GM23338 (cell line): Measurements from ENCODE around the gene SLC6A7. TPM values are rescaled to one million over a fixed set of nuclear protein-coding genes. Genes with fewer than 3 reads are reported as not detected.

ENCODE experiments used
- ATAC-seq: fragments of 200-7000 bp; cut with Tn5 transposase; 3 replicates; pipeline ENCODE4 v1.9.1; 2020
- DNase-seq: peaks from one replicate; pipeline ENCODE4 v3.0.0-alpha.2; 2015; ENCODE audit warnings: low spot score
- H2AFZ ChIP-seq: fragments of 200-600 bp; sonication (generic); 2 replicates; pipeline ENCODE4 v1.8.0; 2016; ENCODE audit warnings: antibody characterized with exemption, mild to moderate bottlenecking, moderate library complexity
- H3F3A ChIP-seq: fragments of 200-600 bp; sonication (generic); replicated peaks from 2 replicates; pipeline ENCODE4 v1.8.0; 2017; ENCODE audit warnings: antibody characterized with exemption, mixed run types, low read depth
- H3K27ac ChIP-seq: fragments of 200-600 bp; sonication (generic); 2 replicates; pipeline ENCODE4 v1.6.1; 2016; ENCODE audit warnings: low read depth
- H3K27me3 ChIP-seq: fragments of 200-600 bp; sonication (generic); 2 replicates; pipeline ENCODE4 v1.8.0; 2016; ENCODE audit warnings: mild to moderate bottlenecking, mixed run types, moderate library complexity; ENCODE audit not compliant: insufficient read depth
- H3K36me3 ChIP-seq: fragments of 200-600 bp; sonication (generic); 2 replicates; pipeline ENCODE4 v1.8.0; 2016; ENCODE audit warnings: mild to moderate bottlenecking; ENCODE audit not compliant: insufficient read depth
- H3K4me1 ChIP-seq: fragments of 200-600 bp; sonication (generic); 2 replicates; pipeline ENCODE4 v1.8.0; 2016; ENCODE audit warnings: mild to moderate bottlenecking, moderate library complexity; ENCODE audit not compliant: insufficient read depth
- H3K4me2 ChIP-seq: fragments of 200-600 bp; sonication (generic); 2 replicates; pipeline ENCODE4 v1.7.1; 2017; ENCODE audit warnings: mixed run types
- H3K4me3 ChIP-seq: fragments of 200-600 bp; sonication (generic); 2 replicates; pipeline ENCODE4 v1.6.1; 2016; ENCODE audit warnings: mixed run types
- H3K79me2 ChIP-seq: fragments of 200-600 bp; sonication (generic); replicated peaks from 2 replicates; pipeline ENCODE4 v1.8.0; 2017; ENCODE audit warnings: mild to moderate bottlenecking; ENCODE audit not compliant: insufficient read depth
- H3K9me2 ChIP-seq: fragments of 200-600 bp; sonication (generic); 2 replicates; pipeline ENCODE4 v1.8.0; 2017; ENCODE audit not compliant: insufficient read depth
- H4K20me1 ChIP-seq: fragments of 200-600 bp; sonication (generic); replicated peaks from 2 replicates; pipeline ENCODE4 v1.8.0; 2017; ENCODE audit warnings: mild to moderate bottlenecking; ENCODE audit not compliant: insufficient read depth
- H3K27ac Mint-ChIP-seq: 2 replicates; pipeline ENCODE4 v1.8.0; 2020; ENCODE audit warnings: inconsistent platforms, mild to moderate bottlenecking, moderate library complexity, mixed read lengths
- H3K27me3 Mint-ChIP-seq: 3 replicates; pipeline ENCODE4 v1.8.0; 2022; ENCODE audit warnings: low read depth, mild to moderate bottlenecking, moderate library complexity, mixed read lengths, inconsistent platforms; ENCODE audit not compliant: insufficient read depth, poor library complexity
- H3K36me3 Mint-ChIP-seq: 3 replicates; pipeline ENCODE4 v1.8.0; 2021; ENCODE audit warnings: low read depth, mild to moderate bottlenecking, inconsistent platforms, moderate library complexity, mixed read lengths
- H3K4me1 Mint-ChIP-seq: 3 replicates; pipeline ENCODE4 v1.8.0; 2020; ENCODE audit warnings: mild to moderate bottlenecking, inconsistent platforms, mixed read lengths
- H3K4me3 Mint-ChIP-seq: 3 replicates; pipeline ENCODE4 v1.8.0; 2021; ENCODE audit warnings: moderate library complexity, mild to moderate bottlenecking, inconsistent platforms, mixed read lengths
- H3K9me3 Mint-ChIP-seq: 3 replicates; pipeline ENCODE4 v1.8.0; 2020; ENCODE audit warnings: moderate library complexity, mild to moderate bottlenecking, inconsistent platforms, mixed read lengths
- CREB1 ChIP-seq: fragments of 250-450 bp; sonication (Bioruptor Pico); IDR thresholded peaks from 2 replicates; pipeline ENCODE4 v1.5.0; 2020; ENCODE audit warnings: low read depth, mild to moderate bottlenecking, moderate library complexity
- CTCF ChIP-seq, 2 experiments: fragments of 200-600 bp in 1 of 2; sonication (generic) in 1 of 2; conservative IDR thresholded peaks; 2 replicates each; pipeline versions ENCODE4 v1.5.1 to v1.6.1; 2016 to 2017; ENCODE audit warnings: antibody characterized with exemption in 2 of 2, low read depth in 2 of 2, mild to moderate bottlenecking in 2 of 2, moderate library complexity in 1 of 2
- ETS1 ChIP-seq: IDR thresholded peaks from 2 replicates; pipeline ENCODE4 v1.6.1; 2016; ENCODE audit warnings: antibody characterized with exemption
- EZH2 ChIP-seq: fragments of 200-600 bp; sonication (generic); IDR thresholded peaks from one replicate; pipeline ENCODE4 v1.8.0; 2017; ENCODE audit warnings: antibody characterized with exemption, mild to moderate bottlenecking, low read depth; ENCODE audit not compliant: unreplicated experiment
- EZH2phosphoT487 ChIP-seq: fragments of 200-600 bp; sonication (generic); IDR thresholded peaks from one replicate; pipeline ENCODE4 v1.8.1; 2018; ENCODE audit warnings: antibody characterized with exemption; ENCODE audit not compliant: unreplicated experiment
- JUNB ChIP-seq: IDR thresholded peaks from one replicate; pipeline ENCODE4 v1.6.1; 2016; ENCODE audit warnings: antibody characterized with exemption; ENCODE audit not compliant: unreplicated experiment
- NANOG ChIP-seq: IDR thresholded peaks from 2 replicates; pipeline ENCODE4 v1.6.1; 2016; ENCODE audit warnings: antibody characterized with exemption, borderline replicate concordance
- POLR2AphosphoS5 ChIP-seq: IDR thresholded peaks from 2 replicates; pipeline ENCODE4 v1.6.1; 2016; ENCODE audit warnings: antibody characterized with exemption, low read depth
- REST ChIP-seq: IDR thresholded peaks from one replicate; pipeline ENCODE4 v1.6.1; 2018; ENCODE audit warnings: antibody characterized with exemption; ENCODE audit not compliant: unreplicated experiment
- STAT1 ChIP-seq: IDR thresholded peaks from one replicate; pipeline ENCODE4 v1.6.1; 2016; ENCODE audit warnings: antibody characterized with exemption; ENCODE audit not compliant: unreplicated experiment
- ZNF114 ChIP-seq: fragments of 250-450 bp; sonication (Bioruptor Pico); IDR thresholded peaks from 2 replicates; pipeline ENCODE4 v1.5.0; 2020; ENCODE audit warnings: mild to moderate bottlenecking, moderate library complexity
- ZNF331 ChIP-seq: fragments of 250-450 bp; sonication (Bioruptor Pico); IDR thresholded peaks from 2 replicates; pipeline ENCODE4 v1.5.0; 2020; ENCODE audit warnings: low read depth, mild to moderate bottlenecking, moderate library complexity
- ZNF462 ChIP-seq: fragments of 250-450 bp; sonication (Bioruptor Pico); IDR thresholded peaks from 2 replicates; pipeline ENCODE4 v1.5.0; 2020; ENCODE audit warnings: mild to moderate bottlenecking, moderate library complexity
- polyA plus RNA-seq: library from polyadenylated mRNA; unstranded; fragments of >200 nt; fragmentation: Nextera tagmentation; extraction: Ambion mirVana; gene quantifications from 2 replicates; pipeline ENCODE4 v1.2.1, GENCODE V29; 2016
- total RNA-seq: library from RNA; depleted of rRNA; stranded (reverse); fragments of >200 nt; shearing (Covaris generic); gene quantifications from 2 replicates; pipeline ENCODE4 v1.2.3, GENCODE V29; 2014

The SLC6A7 gene
- total and polyA plus RNA-seq, 2 experiments from 2014 or later: not detected

- Mint-ChIP-seq H3K36me3 (no peaks in the 10 kb centered on the region; the same call in 2 of the 3 replicates), H3K9me3 (no peaks in the 10 kb centered on the region), H3K4me1 (peaks cover 28% of the 10 kb centered on the region), H3K27me3 (peaks cover 8% of the 10 kb centered on the region), H3K4me3 (no peak overlapping the region), H3K27ac (no peak overlapping the region)
- Histone ChIP-seq H3K4me1 (peaks cover 9% of the 10 kb centered on the region), H3K27ac (no peak overlapping the region), H2AFZ (no peak overlapping the region), H3K36me3 (no peaks in the 10 kb centered on the region), H3K79me2 (no peaks in the 10 kb centered on the region), H3K4me2 (no peak overlapping the region), H3K9me2 (no peaks in the 10 kb centered on the region), H4K20me1 (no peaks in the 10 kb centered on the region), H3F3A (no peaks in the 10 kb centered on the region), H3K4me3 (no peak overlapping the region), H3K27me3 (no peaks in the 10 kb centered on the region)
- no peak for TF ChIP-seq ZNF331 (CRISPR knock-in tag)
- no peak for TF ChIP-seq ZNF114
- TF ChIP-seq CREB1 (CRISPR knock-in tag): no peak
- no peak for TF ChIP-seq EZH2
- TF ChIP-seq REST: no peak
- no peak for TF ChIP-seq STAT1
- no peak for TF ChIP-seq POLR2AphosphoS5
- TF ChIP-seq ZNF462 (CRISPR knock-in tag): no peak
- no peak for TF ChIP-seq JUNB
- TF ChIP-seq ETS1: no peak
- TF ChIP-seq CTCF (conservative IDR thresholded peaks at IDR 0.05; ENCODE audit: low read depth in 2 of 2): no peak
- TF ChIP-seq EZH2phosphoT487: no peak
- TF ChIP-seq NANOG: no peak
- DNase-seq (no peak), ATAC-seq (no peak)
Observed at GRCh38 chr5:150146862-150147601, 42.8 kb upstream of the SLC6A7 start.
